PC-9 (cell line): ENCODE data around the gene SLC2A9. TPM values are rescaled to one million over a fixed set of nuclear protein-coding genes. Genes with fewer than 3 reads are reported as not detected.

ENCODE experiments used
- total RNA-seq: library from RNA; stranded (reverse); gene quantifications from 2 replicates; pipeline ENCODE4 v1.2.3, GENCODE V29; 2021

The SLC2A9 gene
- total RNA-seq, 1 experiment from 2014 or later, result 0.28 TPM

Other genes with a start within 250 kb of the SLC2A9 start
- gene DRD5, start 239.9 kb downstream of the SLC2A9 start, total RNA-seq, result not detected in 2 replicates
- gene WDR1, start 95.3 kb upstream of the SLC2A9 start, total RNA-seq, result 251 and 258 TPM in 2 replicates